MCF 10A (cell line): ENCODE measurements around the gene SPATA13. TPM values are rescaled to one million over a fixed set of nuclear protein-coding genes. Genes with fewer than 3 reads are reported as not detected.

ENCODE experiments used
- BruUV-seq: library from RNA; stranded (reverse); fragments of 400-500 nt; replicated peaks from 2 replicates; lab custom pipeline; 2021; lab: Mats Ljungman, UMichigan
- CTCF ChIA-PET: fragments of 300-600 bp; sonication (Branson Sonifier 250); formaldehyde crosslinking; extraction: SDS; loops from one replicate; lab custom pipeline; 2021; ENCODE audit warnings: antibody characterized with exemption, inconsistent platforms; lab: Yijun Ruan, JAX
- POLR2A ChIA-PET: fragments of 300-600, 350-650 bp; sonication (Branson Sonifier 250); formaldehyde crosslinking; extraction: SDS; loops from one replicate; lab custom pipeline; 2020; ENCODE audit warnings: antibody characterized with exemption, inconsistent platforms; lab: Yijun Ruan, JAX
- DNase-seq: peaks from one replicate; pipeline ENCODE4 v3.0.0-alpha.2; 2018; ENCODE audit not compliant: unreplicated experiment
- H3K27ac Mint-ChIP-seq: one replicate; pipeline ENCODE4 v1.8.0; 2022; ENCODE audit warnings: mild to moderate bottlenecking, low read depth, mixed read lengths; ENCODE audit not compliant: unreplicated experiment
- H3K27me3 Mint-ChIP-seq: one replicate; pipeline ENCODE4 v1.8.0; 2022; ENCODE audit warnings: mixed read lengths; ENCODE audit not compliant: insufficient read depth, unreplicated experiment
- H3K36me3 Mint-ChIP-seq: one replicate; pipeline ENCODE4 v1.8.0; 2022; ENCODE audit warnings: mild to moderate bottlenecking, moderate library complexity, mixed read lengths; ENCODE audit not compliant: insufficient read depth, unreplicated experiment
- H3K4me1 Mint-ChIP-seq: one replicate; pipeline ENCODE4 v1.8.0; 2022; ENCODE audit warnings: mixed read lengths; ENCODE audit not compliant: insufficient read depth, unreplicated experiment
- H3K4me3 Mint-ChIP-seq: one replicate; pipeline ENCODE4 v1.8.0; 2022; ENCODE audit warnings: mild to moderate bottlenecking, moderate library complexity, mixed read lengths; ENCODE audit not compliant: unreplicated experiment
- H3K9me3 Mint-ChIP-seq: one replicate; pipeline ENCODE4 v1.8.0; 2022; ENCODE audit warnings: mixed read lengths; ENCODE audit not compliant: unreplicated experiment
- CTCF ChIP-seq: fragments of 200-600 bp; IDR thresholded peaks from one replicate; pipeline ENCODE4 v1.8.0; 2022; ENCODE audit warnings: antibody characterized with exemption, mild to moderate bottlenecking; ENCODE audit not compliant: unreplicated experiment
- intact Hi-C: fragments of 100-400 bp; cut with micrococcal nuclease; formaldehyde crosslinking; loops from 2 replicates; pipeline ENCODE4 v1.14.1; 2022
- total RNA-seq: library from RNA; stranded (reverse); gene quantifications from 2 replicates; pipeline ENCODE4 v1.2.3, GENCODE V29; 2022

Gene SPATA13
- total RNA-seq, 1 experiment from 2014 or later: 2.2 TPM

- POLR2A ChIA-PET: no interaction called here
- Mint-ChIP-seq H3K27me3 (no peaks in the 10 kb centered on the region), H3K9me3 (no peaks in the 10 kb centered on the region), H3K4me1 (no peaks in the 10 kb centered on the region), H3K4me3 (no peak overlapping the region), H3K27ac (no peak overlapping the region), H3K36me3 (no peaks in the 10 kb centered on the region)
- intact Hi-C loops: no loop called here
- BruUV-seq: no TSS peak
- TF ChIP-seq CTCF: no peak
- CTCF ChIA-PET: no interaction called here
- no peak for DNase-seq
Measured at GRCh38 chr13:24172071-24172470, 11.6 kb downstream of the SPATA13 start.

- no TSS peak for BruUV-seq
Measured at GRCh38 chr13:24173795-24174194, 13.3 kb downstream of the SPATA13 start.

GRCh38 chr13:24175847-24176246 lies 15.3 kb downstream of the SPATA13 start:
- CTCF ChIA-PET: no interaction called here
- Mint-ChIP-seq H3K4me1 (peaks cover 6% of the 10 kb centered on the region), H3K4me3 (no peak overlapping the region), H3K27ac (no peak overlapping the region), H3K9me3 (no peaks in the 10 kb centered on the region), H3K27me3 (no peaks in the 10 kb centered on the region), H3K36me3 (no peaks in the 10 kb centered on the region)
- POLR2A ChIA-PET: interaction anchor here (0.6 to 1.5 kb wide), 3 partner anchors 16 to 566 kb away, joined by 3 to 4 read pairs (median 3); no protein-coding TSS in a partner anchor
- no peak for DNase-seq
- intact Hi-C loops: no loop called here
- TF ChIP-seq CTCF: no peak
- BruUV-seq: no TSS peak

More at GRCh38 chr13:24173795-24174194, 13.3 kb downstream of the SPATA13 start:
- ChIA-PET POLR2A (no interaction called here), CTCF (no interaction called here)
- Mint-ChIP-seq H3K4me3 (no peak overlapping the region), H3K4me1 (no peaks in the 10 kb centered on the region), H3K36me3 (no peaks in the 10 kb centered on the region), H3K27me3 (no peaks in the 10 kb centered on the region), H3K9me3 (no peaks in the 10 kb centered on the region), H3K27ac (no peak overlapping the region)
- intact Hi-C loops: no loop called here
- no peak for TF ChIP-seq CTCF
- no peak for DNase-seq

GRCh38 chr13:24176351-24177101 lies 16.0 kb downstream of the SPATA13 start:
- BruUV-seq: no TSS peak
- no peak for DNase-seq
- ChIA-PET CTCF (no interaction called here), POLR2A (interaction anchor here (0.6 to 1.5 kb wide), 3 partner anchors 17 to 567 kb away, joined by 3 to 4 read pairs (median 3); no protein-coding TSS in a partner anchor)
- no peaks in the 10 kb centered on the region for H3K9me3 Mint-ChIP-seq
- no peak for TF ChIP-seq CTCF
- H3K4me1 Mint-ChIP-seq: peaks cover 6% of the 10 kb centered on the region
- H3K27ac Mint-ChIP-seq: no peak overlapping the region
- intact Hi-C loops: no loop called here
- H3K27me3 Mint-ChIP-seq: no peaks in the 10 kb centered on the region
- H3K36me3 Mint-ChIP-seq: no peaks in the 10 kb centered on the region
- H3K4me3 Mint-ChIP-seq: no peak overlapping the region
